Measurements from ENCODE around the gene LRP2. TPM values are rescaled to one million over a fixed set of nuclear protein-coding genes. Genes with fewer than 3 reads are reported as not detected.

LRP2 gene
- total and polyA plus RNA-seq, 2 experiments from 2014 or later = 8.1 to 38.3 TPM

- Histone ChIP-seq H4K20me1 (ENCODE audit: insufficient read depth, poor library complexity, severe bottlenecking) (no peaks in the 10 kb centered on the region), H3K27ac (no peak overlapping the region), H3K79me2 (no peaks in the 10 kb centered on the region), H3K4me2 (no peak overlapping the region), H3K27me3 (peaks cover 9% of the 10 kb centered on the region), H3K4me3 (no peak overlapping the region), H3K9me3 (ENCODE audit: low read depth) (no peaks in the 10 kb centered on the region), H3K9me2 (replicated peaks; ENCODE audit: insufficient read depth) (no peaks in the 10 kb centered on the region), H2AFZ (no peak overlapping the region), H3K36me3 (replicated peaks; ENCODE audit: insufficient read depth, low read depth) (no peaks in the 10 kb centered on the region), H3K4me1 (ENCODE audit: insufficient read depth) (no peaks in the 10 kb centered on the region)
- TF ChIP-seq CTCF (IDR thresholded peaks at IDR 0.05; ENCODE audit: poor library complexity) = no peak
- TF ChIP-seq EZH2 (IDR thresholded peaks at IDR 0.05; ENCODE audit: borderline replicate concordance) = no peak
- no peak for TF ChIP-seq EZH2phosphoT487 (IDR thresholded peaks at IDR 0.05; ENCODE audit: low read depth, severe bottlenecking, unreplicated experiment)
- WGBS (ENCODE audit: low lambda C conversion rate, missing lambda C conversion rate) = 83% methylated on average over 6 of the region's 6 CpGs
- DNase-seq (ENCODE audit: low spot score) = no peak
Measured at GRCh38 chr2:169106563-169107545, 255.5 kb downstream of the LRP2 start.

DNA sequence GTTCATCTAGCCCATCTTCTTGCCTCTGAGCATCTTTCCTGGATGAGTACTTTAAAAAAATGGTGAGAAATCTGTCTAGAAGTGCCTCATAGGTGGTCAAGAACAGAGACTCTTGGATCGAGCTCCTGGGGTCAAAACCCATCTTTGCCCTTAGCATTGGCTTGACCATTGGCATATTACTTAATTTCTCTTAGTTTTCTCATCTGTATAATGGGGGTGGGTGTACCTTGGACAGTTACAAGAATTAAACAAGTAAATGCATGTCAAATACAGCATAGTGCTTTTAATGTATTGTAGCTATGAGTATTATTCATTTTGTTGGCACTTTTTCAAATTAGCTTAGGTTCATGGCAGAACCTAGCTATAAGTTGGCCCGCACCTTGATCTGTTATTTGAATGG, 256.2 kb downstream of the LRP2 start:
- 99% methylated on average over 2 of the region's 2 CpGs for WGBS (ENCODE audit: low lambda C conversion rate, missing lambda C conversion rate)
- H3K4me2 ChIP-seq = no peak overlapping the region
- H3K4me3 ChIP-seq = no peak overlapping the region
- H3K27me3 ChIP-seq = peaks cover 9% of the 10 kb centered on the region
- H3K9me2 ChIP-seq (replicated peaks; ENCODE audit: insufficient read depth) = no peaks in the 10 kb centered on the region
- DNase-seq (ENCODE audit: low spot score) = no peak
- H2AFZ ChIP-seq = no peak overlapping the region
- no peak overlapping the region for H3K27ac ChIP-seq
- H4K20me1 ChIP-seq (ENCODE audit: insufficient read depth, poor library complexity, severe bottlenecking) = no peaks in the 10 kb centered on the region
- no peaks in the 10 kb centered on the region for H3K4me1 ChIP-seq (ENCODE audit: insufficient read depth)
- H3K36me3 ChIP-seq (replicated peaks; ENCODE audit: insufficient read depth, low read depth) = no peaks in the 10 kb centered on the region
- no peaks in the 10 kb centered on the region for H3K9me3 ChIP-seq (ENCODE audit: low read depth)
- TF ChIP-seq EZH2 (IDR thresholded peaks at IDR 0.05; ENCODE audit: borderline replicate concordance) = no peak
- no peak for TF ChIP-seq EZH2phosphoT487 (IDR thresholded peaks at IDR 0.05; ENCODE audit: low read depth, severe bottlenecking, unreplicated experiment)
- no peak for TF ChIP-seq CTCF (IDR thresholded peaks at IDR 0.05; ENCODE audit: poor library complexity)
- H3K79me2 ChIP-seq = no peaks in the 10 kb centered on the region

DNA sequence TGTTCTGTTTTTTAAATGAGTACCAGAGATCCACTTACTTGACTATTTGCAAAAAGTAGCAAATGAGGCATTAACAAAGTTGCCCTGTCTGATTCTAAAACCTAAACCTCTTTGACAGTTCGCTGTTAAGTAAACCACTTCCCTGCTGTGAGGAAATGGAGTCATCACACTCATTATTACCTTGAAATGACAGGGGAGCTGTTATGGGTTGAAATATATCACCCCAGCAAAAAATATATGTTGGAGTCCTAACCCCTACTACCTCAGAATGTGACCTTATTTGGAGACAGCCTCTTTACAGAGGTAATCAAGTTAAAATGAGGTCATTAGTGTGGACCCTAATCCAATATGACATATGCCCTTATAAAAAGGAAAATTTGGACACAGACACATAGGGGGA, 256.9 kb downstream of the LRP2 start:
- no peak for DNase-seq (ENCODE audit: low spot score)
- Histone ChIP-seq H3K4me3 (no peak overlapping the region), H3K4me2 (no peak overlapping the region), H3K9me2 (replicated peaks; ENCODE audit: insufficient read depth) (no peaks in the 10 kb centered on the region), H3K27ac (no peak overlapping the region), H3K9me3 (ENCODE audit: low read depth) (no peaks in the 10 kb centered on the region), H2AFZ (no peak overlapping the region), H3K4me1 (ENCODE audit: insufficient read depth) (no peaks in the 10 kb centered on the region), H4K20me1 (ENCODE audit: insufficient read depth, poor library complexity, severe bottlenecking) (no peaks in the 10 kb centered on the region), H3K79me2 (no peaks in the 10 kb centered on the region), H3K27me3 (peaks cover 6% of the 10 kb centered on the region), H3K36me3 (replicated peaks; ENCODE audit: insufficient read depth, low read depth) (no peaks in the 10 kb centered on the region)
- TF ChIP-seq EZH2 (IDR thresholded peaks at IDR 0.05; ENCODE audit: borderline replicate concordance) (no peak), CTCF (IDR thresholded peaks at IDR 0.05; ENCODE audit: poor library complexity) (no peak), EZH2phosphoT487 (IDR thresholded peaks at IDR 0.05; ENCODE audit: low read depth, severe bottlenecking, unreplicated experiment) (no peak)
- WGBS (ENCODE audit: low lambda C conversion rate, missing lambda C conversion rate) = 88% methylated on average over 1 of the region's 1 CpG

All from hepatocyte (in vitro differentiated cells).